Left lung (tissue), 10 donors: Measurements from ENCODE around the gene TNFSF12. TPM values are rescaled to one million over a fixed set of nuclear protein-coding genes. Genes with fewer than 3 reads are reported as not detected.

Experiments used
- ATAC-seq: fragments of 200-7000 bp; cut with Tn5 transposase; one replicate; pipeline ENCODE4 v1.9.1; 2020; ENCODE audit warnings: moderate library complexity
- DNase-seq, 4 donors: peaks; one replicate each; pipeline ENCODE4 v3.0.0-alpha.2; 2013 to 2020
- H3K27ac ChIP-seq, 2 donors: fragments of 200-600 bp; sonication (generic) in 1 of 2; one replicate each; pipeline versions ENCODE4 v1.5.0 to v1.8.0; 2020 to 2021
- H3K27me3 ChIP-seq, 2 donors: fragments of 200-600 bp; sonication (generic) in 1 of 2; one replicate each; pipeline versions ENCODE4 v1.5.0 to v1.8.0; 2020 to 2021
- H3K36me3 ChIP-seq, 2 donors: fragments of 200-600 bp; sonication (generic) in 1 of 2; one replicate each; pipeline versions ENCODE4 v1.5.0 to v1.8.0; 2020 to 2021
- H3K4me1 ChIP-seq, 2 donors: fragments of 200-600 bp; one replicate each; pipeline ENCODE4 v1.8.0; 2021
- H3K4me3 ChIP-seq, 2 donors: fragments of 200-600 bp; sonication (generic) in 1 of 2; one replicate each; pipeline versions ENCODE4 v1.5.0 to v1.8.0; 2020 to 2021; ENCODE audit warnings: mild to moderate bottlenecking in 1 of 2
- H3K9me3 ChIP-seq, 2 donors: fragments of 200-600 bp; sonication (generic) in 1 of 2; one replicate each; pipeline versions ENCODE4 v1.5.0 to v1.8.0; 2020 to 2021
- intact Hi-C, 2 donors: fragments of 100-400 bp; cut with DNase I; formaldehyde crosslinking; loops; one replicate each; pipeline versions ENCODE4 v1.11.2 to v1.14.2; 2022
- polyA plus RNA-seq, 6 donors: library from polyadenylated mRNA; unstranded; fragments of 120-200 nt; gene quantifications; one replicate each; pipeline ENCODE4 v1.2.1, GENCODE V29; 2013; ENCODE audit not compliant: insufficient read length in 6 of 6
- total RNA-seq, 2 donors: library from RNA; stranded (reverse); fragmentation: NEBNext Ultra II Directional; extraction: Animal tissue kit (Norgen Biotek cat#: 25700); gene quantifications; one replicate each; pipeline ENCODE4 v1.2.1, GENCODE V29; 2021
- TF ChIP-seq, protein P1 (sequence below), 2 donors: fragments of 200-600 bp; sonication (generic) in 1 of 2; IDR thresholded peaks; one replicate each; pipeline versions ENCODE4 v1.5.0 to v1.8.0; 2021; ENCODE audit warnings: antibody characterized with exemption in 2 of 2
- donor health status: DM: no; HTN: yes; CAD: no.
- donor health status: DM: no; HTN: no; CAD: no.

Gene TNFSF12
- total and polyA plus RNA-seq, 8 donors, result 23.6 to 50.5 (median 29.9) TPM

DNA sequence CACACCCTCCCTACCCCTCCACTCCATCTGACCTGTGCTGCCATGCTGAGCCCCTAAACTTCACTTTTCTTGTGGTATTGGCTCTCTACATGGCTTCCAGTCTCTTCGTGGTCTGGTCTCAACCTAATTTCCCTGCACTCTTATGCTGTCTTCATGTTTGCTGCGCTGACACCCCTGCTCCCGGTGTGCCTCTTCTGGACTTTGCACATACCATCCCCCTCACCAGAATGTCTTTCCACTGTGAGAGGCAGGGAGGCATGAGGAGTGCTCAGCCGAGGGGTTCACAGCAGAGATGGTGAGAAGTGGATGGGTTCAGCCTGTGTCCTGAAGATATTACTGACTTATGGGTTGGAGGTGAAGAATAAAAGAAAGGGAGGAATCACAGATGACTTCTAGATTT lies 2.5 kb downstream of the TNFSF12 start:
- ATAC-seq, result no peak
- peaks cover 6 to 61% of the 10 kb centered on the region in 2 donors for H3K4me1 ChIP-seq
- no peak overlapping the region for H3K4me3 ChIP-seq
- intact Hi-C loops, result no loop called here
- no peak for DNase-seq
- TF ChIP-seq, protein P1, sequence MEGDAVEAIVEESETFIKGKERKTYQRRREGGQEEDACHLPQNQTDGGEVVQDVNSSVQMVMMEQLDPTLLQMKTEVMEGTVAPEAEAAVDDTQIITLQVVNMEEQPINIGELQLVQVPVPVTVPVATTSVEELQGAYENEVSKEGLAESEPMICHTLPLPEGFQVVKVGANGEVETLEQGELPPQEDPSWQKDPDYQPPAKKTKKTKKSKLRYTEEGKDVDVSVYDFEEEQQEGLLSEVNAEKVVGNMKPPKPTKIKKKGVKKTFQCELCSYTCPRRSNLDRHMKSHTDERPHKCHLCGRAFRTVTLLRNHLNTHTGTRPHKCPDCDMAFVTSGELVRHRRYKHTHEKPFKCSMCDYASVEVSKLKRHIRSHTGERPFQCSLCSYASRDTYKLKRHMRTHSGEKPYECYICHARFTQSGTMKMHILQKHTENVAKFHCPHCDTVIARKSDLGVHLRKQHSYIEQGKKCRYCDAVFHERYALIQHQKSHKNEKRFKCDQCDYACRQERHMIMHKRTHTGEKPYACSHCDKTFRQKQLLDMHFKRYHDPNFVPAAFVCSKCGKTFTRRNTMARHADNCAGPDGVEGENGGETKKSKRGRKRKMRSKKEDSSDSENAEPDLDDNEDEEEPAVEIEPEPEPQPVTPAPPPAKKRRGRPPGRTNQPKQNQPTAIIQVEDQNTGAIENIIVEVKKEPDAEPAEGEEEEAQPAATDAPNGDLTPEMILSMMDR (IDR thresholded peaks at IDR 0.05), result no peak
- no peaks in the 10 kb centered on the region for H3K27me3 ChIP-seq
- H3K9me3 ChIP-seq, result no peaks in the 10 kb centered on the region
- peak overlapping the region in 1 of 2 donors; percentile 82 for H3K27ac ChIP-seq
- peaks cover 0 to 7% of the 10 kb centered on the region in 2 donors for H3K36me3 ChIP-seq

DNA sequence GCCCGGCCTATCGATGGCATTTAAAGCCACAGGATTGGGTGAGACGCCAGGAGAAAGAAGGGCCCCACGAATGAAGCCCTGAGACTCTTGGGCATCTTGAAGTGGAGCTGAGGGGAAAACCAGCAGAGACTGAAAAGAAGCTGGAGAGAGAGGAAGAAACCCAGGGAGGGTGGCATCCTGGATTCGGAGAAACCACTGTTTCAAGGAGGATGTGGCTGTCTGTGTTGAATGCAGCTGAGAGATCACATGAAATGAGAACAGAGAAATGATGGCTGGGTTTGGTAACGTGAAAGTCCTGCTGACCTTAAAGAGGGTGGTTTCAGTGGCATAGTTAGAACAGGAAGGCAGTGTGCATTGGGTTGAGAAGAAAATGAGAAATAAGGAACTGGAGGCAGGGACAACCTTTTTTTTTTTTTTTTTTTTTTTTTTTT lies 3.8 kb downstream of the TNFSF12 start:
- Histone ChIP-seq H3K27me3 (no peaks in the 10 kb centered on the region), H3K36me3 (peaks cover 0 to 7% of the 10 kb centered on the region in 2 donors), H3K4me1 (peaks cover 14 to 70% of the 10 kb centered on the region in 2 donors), H3K4me3 (no peak overlapping the region), H3K27ac (peak overlapping the region; percentile 48 to 82), H3K9me3 (no peaks in the 10 kb centered on the region)
- DNase-seq (peak in 1 of 4 donors; percentile 47), ATAC-seq (peak; percentile 23)
- TF ChIP-seq, protein P1 (IDR thresholded peaks at IDR 0.05), result no peak
- intact Hi-C loops, result no loop called here

DNA sequence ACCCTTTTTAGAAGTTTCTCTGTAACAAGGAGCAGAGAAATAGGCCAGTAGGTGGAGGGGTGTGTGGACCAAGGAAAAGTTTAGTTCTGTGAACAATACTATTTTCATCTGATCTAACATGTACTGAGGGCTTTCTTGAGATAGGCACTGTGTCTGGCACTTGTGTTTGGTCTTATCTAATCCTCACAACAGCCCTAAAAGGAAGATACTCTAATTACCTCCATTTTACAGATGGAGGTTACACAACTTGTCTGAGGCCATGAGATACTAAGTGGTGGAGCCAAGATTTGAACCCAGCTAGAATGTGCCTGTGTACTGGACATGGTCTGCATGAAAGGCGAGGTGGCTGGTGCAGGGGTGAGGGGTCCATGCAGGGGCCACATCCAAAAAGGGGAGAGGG lies 4.5 kb downstream of the TNFSF12 start:
- TF ChIP-seq, protein P1 (IDR thresholded peaks at IDR 0.05), result no peak
- intact Hi-C loops, result no loop called here

DNA sequence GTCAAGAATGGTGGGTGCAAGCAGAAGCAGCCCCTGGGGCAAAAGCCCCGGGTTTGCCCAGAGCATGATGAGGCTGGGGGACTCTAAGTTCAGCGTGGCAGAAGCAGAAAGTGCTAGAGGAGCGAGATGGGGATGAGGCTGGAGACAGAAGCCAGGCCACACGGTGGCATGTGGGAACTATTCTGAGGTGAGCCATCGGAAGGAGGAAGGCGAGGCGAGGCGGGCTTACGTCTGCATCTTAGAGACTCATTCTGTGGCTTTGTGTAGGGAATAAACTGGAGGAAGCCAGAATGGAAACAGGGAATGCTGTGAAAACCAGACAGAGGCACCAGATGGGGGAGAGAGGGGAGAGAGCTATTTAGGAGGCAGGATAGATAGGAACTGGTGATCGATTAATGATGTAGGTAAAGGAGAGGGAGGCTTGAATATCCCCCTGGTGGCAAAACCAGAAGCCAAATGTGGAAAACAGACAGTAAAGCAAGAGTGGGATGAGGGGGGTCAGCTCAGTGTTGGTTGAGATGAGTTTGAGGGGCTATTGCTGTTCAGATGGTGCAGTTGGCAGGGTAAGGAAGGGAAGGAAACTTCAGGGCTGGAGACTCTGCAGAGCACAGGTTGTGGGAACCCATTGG lies 6.6 kb downstream of the TNFSF12 start:
- Histone ChIP-seq H3K4me1 (peaks cover 28 to 76% of the 10 kb centered on the region in 2 donors), H3K27ac (no peak overlapping the region), H3K36me3 (peaks cover 0 to 9% of the 10 kb centered on the region in 2 donors), H3K27me3 (no peaks in the 10 kb centered on the region), H3K4me3 (no peak overlapping the region), H3K9me3 (no peaks in the 10 kb centered on the region)
- ATAC-seq (no peak), DNase-seq (no peak)
- intact Hi-C loops, result no loop called here
- TF ChIP-seq, protein P1 (IDR thresholded peaks at IDR 0.05), result no peak

More for the DNA sequence above, 4.5 kb downstream of the TNFSF12 start:
- H3K9me3 ChIP-seq, result no peaks in the 10 kb centered on the region
- peaks cover 21 to 73% of the 10 kb centered on the region in 2 donors for H3K4me1 ChIP-seq
- H3K4me3 ChIP-seq, result no peak overlapping the region
- peaks cover 0 to 7% of the 10 kb centered on the region in 2 donors for H3K36me3 ChIP-seq
- ATAC-seq (no peak), DNase-seq (no peak)
- H3K27ac ChIP-seq, result peak overlapping the region; percentile 44 to 82
- H3K27me3 ChIP-seq, result no peaks in the 10 kb centered on the region

DNA sequence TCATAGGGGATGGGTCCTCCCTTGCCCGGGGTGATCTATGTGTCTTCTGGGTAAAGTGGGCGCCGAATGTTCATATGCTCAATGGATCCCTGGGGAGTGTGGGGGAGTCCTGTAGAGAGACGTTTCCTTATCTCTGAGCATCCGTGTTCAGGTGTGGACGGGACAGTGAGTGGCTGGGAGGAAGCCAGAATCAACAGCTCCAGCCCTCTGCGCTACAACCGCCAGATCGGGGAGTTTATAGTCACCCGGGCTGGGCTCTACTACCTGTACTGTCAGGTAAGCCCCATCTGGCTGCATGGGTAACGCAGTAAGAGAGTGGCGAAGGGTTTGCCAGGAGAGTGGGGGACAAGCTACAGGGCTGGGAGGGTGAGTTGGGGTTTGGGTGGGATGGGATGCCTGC lies 7.8 kb downstream of the TNFSF12 start:
- peaks cover 0 to 9% of the 10 kb centered on the region in 2 donors for H3K36me3 ChIP-seq
- no peaks in the 10 kb centered on the region for H3K27me3 ChIP-seq
- DNase-seq, result no peak
- peaks cover 32 to 74% of the 10 kb centered on the region in 2 donors for H3K4me1 ChIP-seq
- TF ChIP-seq, protein P1 (IDR thresholded peaks at IDR 0.05), result no peak
- no peaks in the 10 kb centered on the region for H3K9me3 ChIP-seq
- H3K4me3 ChIP-seq, result no peak overlapping the region
- intact Hi-C loops, result no loop called here
- H3K27ac ChIP-seq, result no peak overlapping the region
- no peak for ATAC-seq
